A549 (cell line): ENCODE results near the gene MTAP. TPM values are rescaled to one million over a fixed set of nuclear protein-coding genes. Genes with fewer than 3 reads are reported as not detected.

Experiments used
- ATAC-seq, 2 experiments: fragments of 200-7000 bp in 1 of 2; fragments of >200 bp in 1 of 2; cut with Nextera tagmentation in 1 of 2; cut with Tn5 transposase in 1 of 2; 3 replicates each; pipeline versions ENCODE4 v1.8.0 to v1.9.1; 2018 to 2020; ENCODE audit warnings: mild to moderate bottlenecking in 1 of 2, moderate library complexity in 1 of 2
- CTCF ChIA-PET: fragments of 300-600 bp; sonication (Branson Sonifier 250); formaldehyde crosslinking; extraction: SDS; loops from one replicate; lab custom pipeline; 2021; ENCODE audit warnings: antibody characterized with exemption, inconsistent platforms; lab: Yijun Ruan, JAX
- POLR2A ChIA-PET: fragments of 350-600 bp; formaldehyde crosslinking; extraction: SDS; loops from one replicate; lab custom pipeline; 2021; ENCODE audit warnings: antibody characterized with exemption, inconsistent platforms; lab: Yijun Ruan, JAX
- DNase-seq, 2 experiments: peaks; one replicate each; pipeline versions ENCODE4 v3.0.0 to v3.0.0-alpha.2; 2011 to 2016; ENCODE audit warnings: low read depth in 1 of 2, low spot score in 1 of 2
- FAIRE-seq: peaks from 2 replicates; lab custom pipeline; 2011; peaks lifted over from hg19 to GRCh38; lab: Jason Lieb, UNC
- H3K27ac ChIP-seq, 2 experiments: fragments of >200 bp; sonication (Bioruptor Twin); formaldehyde crosslinking; 3 replicates each; pipeline ENCODE4 v1.5.1; 2016 to 2017
- H3K4me1 ChIP-seq: fragments of >200 bp; sonication (Bioruptor Twin); formaldehyde crosslinking; 3 replicates; pipeline ENCODE4 v1.6.1; 2016
- H3K4me2 ChIP-seq: fragments of >200 bp; sonication (Bioruptor Twin); formaldehyde crosslinking; 3 replicates; pipeline ENCODE4 v1.6.1; 2016
- H3K4me3 ChIP-seq: fragments of >200 bp; sonication (Bioruptor Twin); formaldehyde crosslinking; 3 replicates; pipeline ENCODE4 v1.5.1; 2016
- H3K9me3 ChIP-seq: fragments of >200 bp; sonication (Bioruptor Twin); formaldehyde crosslinking; 3 replicates; pipeline ENCODE4 v1.6.1; 2016
- BHLHE40 ChIP-seq: IDR thresholded peaks from 2 replicates; pipeline ENCODE4 v1.6.1; 2012; ENCODE audit warnings: low read depth, low read length, inconsistent platforms
- CBX2 ChIP-seq: fragments of 200-600 bp; sonication (generic); IDR thresholded peaks from 2 replicates; pipeline ENCODE4 v1.6.1; 2016; ENCODE audit warnings: low read depth, mild to moderate bottlenecking, borderline replicate concordance
- CBX8 ChIP-seq: fragments of 200-600 bp; sonication (generic); IDR thresholded peaks from 2 replicates; pipeline ENCODE4 v1.6.1; 2016
- CEBPB ChIP-seq, 2 experiments: fragments of >200 bp in 1 of 2; sonication (Bioruptor Twin) in 1 of 2; formaldehyde crosslinking in 1 of 2; IDR thresholded peaks; 2 replicates each; pipeline ENCODE4 v1.6.1; 2012 to 2016
- CHD2 ChIP-seq: fragments of 150-350 bp; IDR thresholded peaks from 2 replicates; pipeline ENCODE4 v1.6.1; 2014; ENCODE audit warnings: low read length; ENCODE audit not compliant: partially characterized antibody
- CHD4 ChIP-seq: fragments of 200-600 bp; sonication (generic); IDR thresholded peaks from 2 replicates; pipeline ENCODE4 v1.6.1; 2016; ENCODE audit warnings: antibody characterized with exemption, mild to moderate bottlenecking, borderline replicate concordance
- CTCF ChIP-seq: fragments of >200 bp; sonication (Bioruptor Twin); formaldehyde crosslinking; IDR thresholded peaks from 3 replicates; pipeline ENCODE4 v1.5.1; 2016
- E2F6 ChIP-seq: IDR thresholded peaks from 2 replicates; pipeline ENCODE4 v1.6.1; 2012; ENCODE audit warnings: low read depth, borderline replicate concordance
- EHMT2 ChIP-seq: fragments of 200-600 bp; sonication (generic); IDR thresholded peaks from 2 replicates; pipeline ENCODE4 v1.6.1; 2016; ENCODE audit warnings: antibody characterized with exemption, low read depth, mild to moderate bottlenecking, moderate library complexity
- ESRRA ChIP-seq: fragments of 150-350 bp; IDR thresholded peaks from 2 replicates; pipeline ENCODE4 v1.6.1; 2014; ENCODE audit warnings: mild to moderate bottlenecking, low read length, borderline replicate concordance
- FOSL2 ChIP-seq, 2 experiments: fragments of 450-650 bp in 1 of 2; fragments of >200 bp in 1 of 2; sonication (Bioruptor Twin) in 1 of 2; formaldehyde crosslinking; IDR thresholded peaks; 2 replicates each; pipeline versions ENCODE4 v1.5.0 to v1.6.1; 2016 to 2020; ENCODE audit warnings: mild to moderate bottlenecking in 1 of 2, moderate library complexity in 1 of 2
- FOXS1 ChIP-seq: fragments of 250-450 bp; sonication (Bioruptor Pico); IDR thresholded peaks from 2 replicates; pipeline ENCODE4 v1.5.0; 2020; ENCODE audit warnings: mild to moderate bottlenecking, moderate library complexity
- HDAC2 ChIP-seq: fragments of 200-600 bp; sonication (generic); IDR thresholded peaks from 2 replicates; pipeline ENCODE4 v1.6.1; 2016
- HEYL ChIP-seq: fragments of 250-450 bp; sonication (Bioruptor Pico); IDR thresholded peaks from 2 replicates; pipeline ENCODE4 v1.8.0; 2021; ENCODE audit warnings: mild to moderate bottlenecking, moderate library complexity
- KDM1A ChIP-seq: fragments of 200-600 bp; sonication (generic); IDR thresholded peaks from 2 replicates; pipeline ENCODE4 v1.6.1; 2016; ENCODE audit warnings: low read depth, mild to moderate bottlenecking
- MAX ChIP-seq: IDR thresholded peaks from 2 replicates; pipeline ENCODE4 v1.6.1; 2012
- MYC ChIP-seq: IDR thresholded peaks from 2 replicates; pipeline ENCODE4 v1.6.1; 2012; ENCODE audit warnings: mild to moderate bottlenecking, inconsistent platforms, low read length, improper control_type of control experiment, borderline replicate concordance
- NFE2L2 ChIP-seq: fragments of 150-350 bp; conservative IDR thresholded peaks from 2 replicates; pipeline ENCODE4 v1.6.1; 2014; ENCODE audit warnings: low read length
- NPAS2 ChIP-seq: fragments of 250-450 bp; sonication (Bioruptor Pico); IDR thresholded peaks from 2 replicates; pipeline ENCODE4 v1.8.0; 2022; ENCODE audit warnings: mild to moderate bottlenecking, moderate library complexity, borderline replicate concordance
- PHF8 ChIP-seq: fragments of 200-600 bp; sonication (generic); IDR thresholded peaks from 2 replicates; pipeline ENCODE4 v1.6.1; 2016; ENCODE audit warnings: low read depth, mild to moderate bottlenecking, antibody characterized with exemption, moderate library complexity, borderline replicate concordance
- RCOR1 ChIP-seq: fragments of 150-350 bp; IDR thresholded peaks from 2 replicates; pipeline ENCODE4 v1.6.1; 2014; ENCODE audit warnings: antibody characterized with exemption, low read length, low read depth
- SREBF2 ChIP-seq: fragments of 450-650 bp; IDR thresholded peaks from 2 replicates; pipeline ENCODE4 v1.6.1; 2014; ENCODE audit warnings: mild to moderate bottlenecking, moderate library complexity
- TFCP2L1 ChIP-seq: fragments of 250-450 bp; sonication (Bioruptor Pico); IDR thresholded peaks from 2 replicates; pipeline ENCODE4 v1.5.0; 2021; ENCODE audit warnings: mild to moderate bottlenecking
- TP53 ChIP-seq: fragments of 250-450 bp; sonication (Bioruptor Pico); IDR thresholded peaks from 2 replicates; pipeline ENCODE4 v1.5.0; 2021; ENCODE audit warnings: mild to moderate bottlenecking, moderate library complexity
- ZFP36 ChIP-seq: fragments of 450-650 bp; IDR thresholded peaks from 2 replicates; pipeline ENCODE4 v1.6.1; 2014; ENCODE audit warnings: borderline replicate concordance; ENCODE audit not compliant: partially characterized antibody
- ZSCAN20 ChIP-seq: fragments of 250-450 bp; sonication (Bioruptor Pico); IDR thresholded peaks from 2 replicates; pipeline ENCODE4 v1.8.0; 2022; ENCODE audit warnings: mild to moderate bottlenecking, moderate library complexity
- WGBS: methylation state at CpG from one replicate; pipeline ENCODE4 v1.1.6; 2017; ENCODE audit errors: missing lambda C conversion rate; 5-methylcytosine and 5-hydroxymethylcytosine counted together
- polyA plus RNA-seq, 4 experiments: library from polyadenylated mRNA; depleted of rRNA in 3 of 4; stranded (reverse); fragments of >200 nt; fragmentation: RNase III in 1 of 4; extraction: RNeasy Plus Mini Kit Qiagen cat#74134 plus additional on column Dnase treatment in 1 of 4; gene quantifications; 2 replicates in 3 of 4; 3 replicates in 1 of 4; pipeline ENCODE4 v1.2.3, GENCODE V29; 2011 to 2017
- TF ChIP-seq, protein P1 (sequence below): IDR thresholded peaks from 2 replicates; pipeline ENCODE4 v1.6.1; 2012
- TF ChIP-seq, protein P2 (sequence below): fragments of 150-350 bp; IDR thresholded peaks from 2 replicates; pipeline ENCODE4 v1.6.1; 2014; ENCODE audit warnings: low read depth, mild to moderate bottlenecking, low read length
- TF ChIP-seq, protein P3 (sequence below): fragments of >200 bp; sonication (Bioruptor Twin); formaldehyde crosslinking; IDR thresholded peaks from 3 replicates; pipeline ENCODE4 v1.6.1; 2016

Gene MTAP
- polyA plus RNA-seq, 2 of the 4 experiments (the other 2 are of a cell fraction) = 4.1 to 35.6 TPM

GRCh38 chr9:21778304-21778703 is 24.1 kb upstream of the MTAP start (continued):
- TF ChIP-seq, protein P1, sequence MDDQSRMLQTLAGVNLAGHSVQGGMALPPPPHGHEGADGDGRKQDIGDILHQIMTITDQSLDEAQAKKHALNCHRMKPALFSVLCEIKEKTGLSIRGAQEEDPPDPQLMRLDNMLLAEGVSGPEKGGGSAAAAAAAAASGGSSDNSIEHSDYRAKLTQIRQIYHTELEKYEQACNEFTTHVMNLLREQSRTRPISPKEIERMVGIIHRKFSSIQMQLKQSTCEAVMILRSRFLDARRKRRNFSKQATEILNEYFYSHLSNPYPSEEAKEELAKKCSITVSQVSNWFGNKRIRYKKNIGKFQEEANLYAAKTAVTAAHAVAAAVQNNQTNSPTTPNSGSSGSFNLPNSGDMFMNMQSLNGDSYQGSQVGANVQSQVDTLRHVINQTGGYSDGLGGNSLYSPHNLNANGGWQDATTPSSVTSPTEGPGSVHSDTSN = no peak
- TF ChIP-seq CBX2 = no peak
- no peak for TF ChIP-seq RCOR1
- no peak for TF ChIP-seq ZSCAN20 (CRISPR knock-in tag)
- TF ChIP-seq CHD4 = no peak

- ATAC-seq (no peak), FAIRE-seq (no peak), DNase-seq (no peak)
- Histone ChIP-seq H3K4me1 (0 out of 3 replicates have a peak, but pooled peaks cover 12% of the 10 kb centered on the region), H3K4me2 (no peak overlapping the region), H3K9me3 (no peaks in the 10 kb centered on the region), H3K4me3 (no peak overlapping the region), H3K27ac (no peak overlapping the region)
- 80% methylated on average over 2 of the region's 2 CpGs for WGBS
- ChIA-PET POLR2A (no interaction called here), CTCF (interaction anchor here (1.1 to 3.6 kb wide), 3 partner anchors 9 to 465 kb away, joined by 3 to 24 read pairs (median 6); no protein-coding TSS in a partner anchor)
- no peak for TF ChIP-seq CEBPB (IDR thresholded peaks at IDR 0.05)
- TF ChIP-seq ESRRA = no peak
- no peak for TF ChIP-seq SREBF2
- no peak for TF ChIP-seq HDAC2
- no peak for TF ChIP-seq BHLHE40
- TF ChIP-seq TP53 = no peak
- no peak for TF ChIP-seq NPAS2 (CRISPR knock-in tag)
- no peak for TF ChIP-seq MYC
- TF ChIP-seq, protein P2, sequence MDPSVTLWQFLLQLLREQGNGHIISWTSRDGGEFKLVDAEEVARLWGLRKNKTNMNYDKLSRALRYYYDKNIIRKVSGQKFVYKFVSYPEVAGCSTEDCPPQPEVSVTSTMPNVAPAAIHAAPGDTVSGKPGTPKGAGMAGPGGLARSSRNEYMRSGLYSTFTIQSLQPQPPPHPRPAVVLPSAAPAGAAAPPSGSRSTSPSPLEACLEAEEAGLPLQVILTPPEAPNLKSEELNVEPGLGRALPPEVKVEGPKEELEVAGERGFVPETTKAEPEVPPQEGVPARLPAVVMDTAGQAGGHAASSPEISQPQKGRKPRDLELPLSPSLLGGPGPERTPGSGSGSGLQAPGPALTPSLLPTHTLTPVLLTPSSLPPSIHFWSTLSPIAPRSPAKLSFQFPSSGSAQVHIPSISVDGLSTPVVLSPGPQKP = no peak
- TF ChIP-seq, protein P3, sequence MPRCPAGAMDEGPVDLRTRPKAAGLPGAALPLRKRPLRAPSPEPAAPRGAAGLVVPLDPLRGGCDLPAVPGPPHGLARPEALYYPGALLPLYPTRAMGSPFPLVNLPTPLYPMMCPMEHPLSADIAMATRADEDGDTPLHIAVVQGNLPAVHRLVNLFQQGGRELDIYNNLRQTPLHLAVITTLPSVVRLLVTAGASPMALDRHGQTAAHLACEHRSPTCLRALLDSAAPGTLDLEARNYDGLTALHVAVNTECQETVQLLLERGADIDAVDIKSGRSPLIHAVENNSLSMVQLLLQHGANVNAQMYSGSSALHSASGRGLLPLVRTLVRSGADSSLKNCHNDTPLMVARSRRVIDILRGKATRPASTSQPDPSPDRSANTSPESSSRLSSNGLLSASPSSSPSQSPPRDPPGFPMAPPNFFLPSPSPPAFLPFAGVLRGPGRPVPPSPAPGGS = no peak
- no peak for TF ChIP-seq HEYL (CRISPR knock-in tag)
Measured at GRCh38 chr9:21779397-21779796, 23.0 kb upstream of the MTAP start.

DNA sequence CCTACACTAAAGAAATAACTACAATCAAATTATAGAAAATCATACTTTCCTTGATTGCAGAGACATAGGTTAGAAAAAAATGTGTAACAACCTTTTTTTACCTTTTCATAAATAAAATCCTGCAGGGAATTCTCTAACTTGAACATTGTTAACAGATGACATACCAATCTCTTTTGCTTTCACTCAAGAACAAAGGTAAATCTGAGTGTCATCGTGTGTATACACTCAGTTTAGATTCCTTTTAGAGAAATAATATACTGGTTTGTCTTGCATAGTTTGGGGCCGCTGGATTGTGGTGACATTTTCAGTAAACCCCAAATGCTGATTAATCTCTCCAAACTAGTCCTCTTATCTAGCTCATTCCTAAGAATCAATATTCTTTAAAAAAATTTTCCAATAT is 20.8 kb upstream of the MTAP start:
- H3K27ac ChIP-seq = no peak overlapping the region
- 83% methylated on average over 2 of the region's 2 CpGs for WGBS
- no peaks in the 10 kb centered on the region for H3K9me3 ChIP-seq
- CTCF ChIA-PET = interaction anchor here (0.9 to 1.6 kb wide), 3 partner anchors 9 to 347 kb away, joined by 3 to 6 read pairs (median 5); no protein-coding TSS in a partner anchor
- POLR2A ChIA-PET = no interaction called here
- TF ChIP-seq KDM1A (no peak), NFE2L2 (no peak), CBX8 (no peak), TFCP2L1 (CRISPR knock-in tag) (no peak), CTCF (no peak), PHF8 (no peak), FOXS1 (CRISPR knock-in tag) (no peak), EHMT2 (no peak), TP53 (no peak), E2F6 (no peak), FOSL2 (IDR thresholded peaks at IDR 0.05) (no peak), FOSL2 (CRISPR knock-in tag; IDR thresholded peaks at IDR 0.05) (no peak), ZFP36 (no peak), MAX (no peak), RCOR1 (no peak), CHD2 (no peak)
- peak overlapping the region; percentile 7; the same call in 1 of the 3 replicates for H3K4me2 ChIP-seq
- ATAC-seq = no peak
- no peak for FAIRE-seq
- 0 out of 3 replicates have a peak, but pooled peaks cover 12% of the 10 kb centered on the region for H3K4me1 ChIP-seq
- DNase-seq = no peak
- H3K4me3 ChIP-seq = no peak overlapping the region
